GM12891 (cell line): ENCODE data around the gene CDH4.
"Not testable (repeated sequence)": the region's sequence is repeated elsewhere in the genome, so short reads cannot be mapped to it uniquely, and the experiment has no call there.

Source experiments
- DNase-seq: peaks from one replicate; pipeline ENCODE4 v3.0.0; 2011; ENCODE audit warnings: low spot score; ENCODE audit not compliant: insufficient read length
- FAIRE-seq: peaks from 2 replicates; lab custom pipeline; 2011; peaks lifted over from hg19 to GRCh38; lab: Jason Lieb, UNC
- PAX5 ChIP-seq: IDR thresholded peaks from 2 replicates; pipeline ENCODE4 v1.6.1; 2011; ENCODE audit warnings: low read length, moderate library complexity, mild to moderate bottlenecking; ENCODE audit not compliant: insufficient read depth, severe bottlenecking
- POLR2A ChIP-seq: IDR thresholded peaks from 2 replicates; pipeline ENCODE4 v1.6.1; 2011; ENCODE audit warnings: low read depth, low read length, control low read depth
- POLR2AphosphoS5 ChIP-seq: IDR thresholded peaks from 2 replicates; pipeline ENCODE4 v1.6.1; 2011; ENCODE audit warnings: low read depth, low read length, control low read depth
- POU2F2 ChIP-seq: IDR thresholded peaks from 2 replicates; pipeline ENCODE4 v1.6.1; 2011; ENCODE audit warnings: low read depth, mild to moderate bottlenecking, control low read depth, low read length, moderate library complexity
- SPI1 ChIP-seq: IDR thresholded peaks from 2 replicates; pipeline ENCODE4 v1.6.1; 2011; ENCODE audit warnings: low read depth, low read length, control low read depth
- TAF1 ChIP-seq: IDR thresholded peaks from 2 replicates; pipeline ENCODE4 v1.6.1; 2011; ENCODE audit warnings: low read depth, low read length, control low read depth

The CDH4 gene

DNA sequence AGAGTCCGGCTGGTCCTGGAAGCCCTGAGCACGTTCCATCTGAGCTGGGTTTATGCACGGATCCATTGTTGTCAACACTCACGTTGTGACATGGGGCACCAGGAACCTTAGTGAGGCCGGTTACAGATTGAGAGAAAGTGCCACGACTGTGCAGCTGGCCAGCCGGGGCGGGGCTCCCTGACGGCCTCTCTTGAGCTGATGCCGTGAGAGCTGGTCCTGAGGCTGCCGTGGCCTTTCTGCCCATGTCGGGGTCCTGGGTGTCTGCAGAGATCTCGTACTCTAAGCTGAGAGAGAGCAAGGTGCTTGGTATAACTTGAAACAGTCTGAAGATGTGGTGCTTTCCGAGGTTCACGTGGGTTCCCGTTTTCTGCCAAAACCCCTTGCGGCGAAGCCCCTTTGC, 10.0 kb downstream of the CDH4 start:
- FAIRE-seq: no peak
- no peak for TF ChIP-seq POU2F2
- TF ChIP-seq TAF1: no peak
- no peak for TF ChIP-seq POLR2AphosphoS5
- TF ChIP-seq POLR2A: no peak
- no peak for TF ChIP-seq PAX5
- no peak for TF ChIP-seq SPI1

DNA sequence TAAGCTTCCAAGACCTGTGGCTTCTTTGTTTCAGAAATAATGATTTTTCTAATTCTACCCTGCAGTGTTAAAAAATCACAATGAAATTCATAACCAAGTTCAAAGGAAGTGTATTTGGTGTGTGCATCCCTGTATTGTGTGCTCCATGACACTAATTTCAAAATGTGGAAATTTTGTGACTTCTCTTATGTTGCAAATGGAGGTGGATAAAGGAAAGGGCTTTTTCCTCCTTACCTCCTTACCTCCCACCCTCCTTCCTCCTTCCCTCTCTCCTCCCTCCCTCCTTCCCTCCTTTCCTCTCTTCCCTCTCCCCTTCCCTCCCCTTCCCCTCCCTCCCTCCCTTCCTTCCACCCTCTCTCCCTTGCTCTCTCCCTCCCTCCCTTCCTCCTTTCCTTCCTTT, 10.5 kb downstream of the CDH4 start:
- FAIRE-seq: no peak
- TF ChIP-seq TAF1 (no peak), SPI1 (no peak), PAX5 (no peak), POLR2AphosphoS5 (no peak), POLR2A (no peak)

More for the DNA sequence above, 10.0 kb downstream of the CDH4 start:
- no peak for DNase-seq

DNA sequence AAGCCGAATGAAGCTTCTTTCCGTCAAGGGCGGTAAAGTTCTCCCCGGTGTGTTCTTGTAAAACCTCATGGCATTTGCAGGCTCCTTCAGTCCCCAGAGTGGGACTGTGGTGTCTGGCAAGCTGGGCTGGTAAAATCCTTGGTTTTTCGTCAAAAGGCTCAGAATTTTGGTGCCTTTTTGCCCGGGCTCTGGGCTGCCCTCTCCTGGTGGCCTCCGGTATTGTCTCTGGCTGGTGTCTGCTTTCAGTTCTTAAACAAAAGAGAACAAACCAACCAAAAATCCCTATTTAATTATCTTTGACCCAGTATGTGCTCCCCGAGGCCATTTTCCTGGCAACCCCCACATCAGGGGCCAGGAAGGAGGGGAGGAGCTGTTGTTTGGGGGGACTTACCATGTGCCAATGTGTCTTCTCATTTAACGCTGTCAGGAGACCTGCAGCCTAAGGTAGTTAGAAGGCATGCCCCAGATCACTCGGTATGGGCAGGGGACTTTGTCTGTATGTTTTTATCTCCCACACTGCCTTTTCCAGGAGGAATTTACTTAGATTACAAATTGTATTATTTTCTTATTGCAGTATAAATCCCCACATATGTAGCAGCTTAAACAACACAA, 11.1 kb downstream of the CDH4 start:
- TF ChIP-seq SPI1 (no peak), POLR2A (no peak), TAF1 (no peak), PAX5 (no peak), POU2F2 (no peak), POLR2AphosphoS5 (no peak)
- no peak for FAIRE-seq
- no peak for DNase-seq

More for the DNA sequence above, 10.5 kb downstream of the CDH4 start:
- no peak for DNase-seq

DNA sequence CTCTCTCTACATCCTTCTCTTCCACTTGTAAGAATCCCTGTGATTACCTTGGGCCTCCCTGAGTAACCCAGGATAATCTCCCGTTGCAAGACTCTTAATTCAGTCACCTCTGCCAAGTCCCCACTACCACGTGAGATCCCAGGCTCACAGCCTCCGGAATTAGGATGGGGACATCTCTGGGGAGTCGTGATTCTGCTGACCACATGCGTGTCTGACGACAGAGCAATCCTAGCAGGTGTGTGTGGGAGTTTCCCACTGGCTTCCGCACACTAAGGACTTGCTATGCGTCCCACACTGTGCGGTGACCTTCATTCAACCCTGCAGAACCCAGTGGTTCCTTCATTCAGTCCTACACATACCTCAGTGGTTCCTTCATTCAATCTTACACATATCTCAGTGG, 11.9 kb downstream of the CDH4 start:
- no peak for FAIRE-seq
- TF ChIP-seq POLR2A (no peak), POLR2AphosphoS5 (no peak), PAX5 (no peak), TAF1 (no peak), POU2F2 (no peak), SPI1 (no peak)

DNA sequence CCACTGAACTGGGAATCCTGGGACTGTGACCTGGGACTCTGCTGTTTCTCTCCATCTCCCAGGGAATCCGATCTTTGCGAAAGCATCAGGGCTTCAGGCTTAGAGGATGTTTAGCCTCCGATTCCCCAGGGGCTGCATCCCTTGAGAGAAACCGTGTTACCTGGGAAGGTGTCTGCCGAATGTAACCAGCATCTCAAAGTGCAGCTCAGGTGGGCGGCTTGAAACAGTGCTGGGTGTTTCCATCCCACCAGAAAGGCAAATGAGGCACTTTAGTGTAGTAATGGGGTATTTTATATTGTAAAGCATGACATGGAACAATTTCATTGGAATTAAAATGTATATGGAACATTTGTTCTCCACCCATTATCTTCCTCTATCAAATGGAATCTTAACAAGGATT, 15.2 kb downstream of the CDH4 start:
- DNase-seq (no peak), FAIRE-seq (no peak)
- TF ChIP-seq PAX5: no peak

More for the DNA sequence above, 11.9 kb downstream of the CDH4 start:
- no peak for DNase-seq

DNA sequence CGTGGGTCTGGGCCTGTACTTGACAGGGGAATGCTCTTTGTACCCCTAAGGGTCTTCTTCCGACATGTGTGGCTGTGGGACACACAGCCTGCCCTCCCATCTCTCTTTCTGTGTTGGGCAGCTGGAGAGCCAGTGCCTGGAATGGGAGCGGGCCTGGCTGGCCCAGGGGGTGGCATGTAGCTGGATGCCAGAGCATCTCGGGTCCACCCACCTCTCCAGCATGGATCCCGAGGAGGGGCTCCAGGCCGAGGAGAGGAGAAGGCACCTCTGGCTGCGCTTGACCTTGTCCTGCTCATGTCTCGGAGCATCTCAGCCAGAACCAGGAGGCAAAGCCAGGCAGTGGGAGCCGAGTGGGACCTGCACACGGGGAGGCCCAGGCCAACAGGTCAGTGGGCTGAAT, 16.0 kb downstream of the CDH4 start:
- FAIRE-seq (no peak), DNase-seq (no peak)
- TF ChIP-seq POU2F2 (no peak), POLR2A (no peak)

DNA sequence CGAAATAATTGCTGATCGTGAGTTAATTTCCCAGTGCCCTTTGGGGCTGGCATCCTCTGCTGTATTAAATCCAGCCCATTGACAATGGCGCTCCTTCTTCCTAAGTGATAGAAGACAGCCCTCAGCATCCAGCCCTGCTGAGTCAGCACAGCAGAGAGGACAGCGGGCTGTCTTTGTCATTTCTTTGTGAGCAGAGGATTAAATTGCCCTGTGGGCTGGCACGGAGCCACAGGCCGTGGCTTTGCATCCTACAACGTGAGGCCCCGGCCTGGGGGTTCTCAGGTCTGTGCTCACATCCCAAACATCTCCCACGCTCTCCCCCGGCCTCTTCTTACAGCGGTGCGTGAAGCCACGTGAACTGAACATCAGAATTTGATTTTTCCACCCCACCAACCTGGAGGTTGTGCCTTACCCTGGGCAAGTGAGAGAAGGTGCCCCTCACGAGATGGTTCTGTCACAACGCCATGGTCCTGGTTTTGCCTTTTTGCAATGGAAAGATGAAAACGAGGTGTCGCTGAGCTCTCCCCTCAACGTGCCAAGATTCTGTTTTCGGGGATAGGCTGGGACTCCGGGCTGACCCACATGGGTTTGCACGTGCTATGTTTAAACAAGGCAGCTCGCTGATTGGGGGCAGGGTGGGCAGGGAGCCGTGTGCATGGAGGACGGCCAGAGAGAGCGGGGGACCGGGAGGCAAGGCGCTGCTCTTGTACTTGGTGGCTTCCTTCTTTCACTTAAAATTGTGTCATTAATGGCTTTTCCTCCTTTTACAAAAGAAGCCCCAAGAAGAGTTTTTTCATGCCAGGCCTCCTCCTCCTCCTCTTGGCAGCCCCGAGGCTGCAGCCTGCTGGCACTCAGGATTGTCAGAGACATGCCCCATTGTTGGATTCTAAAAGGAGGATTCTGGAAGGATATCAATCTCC, 19.5 kb downstream of the CDH4 start:
- FAIRE-seq: no peak
- no peak for TF ChIP-seq PAX5
- TF ChIP-seq POLR2A: no peak
- TF ChIP-seq POU2F2: no peak
- no peak for TF ChIP-seq TAF1
- no peak for TF ChIP-seq SPI1
- no peak for TF ChIP-seq POLR2AphosphoS5
- no peak for DNase-seq

DNA sequence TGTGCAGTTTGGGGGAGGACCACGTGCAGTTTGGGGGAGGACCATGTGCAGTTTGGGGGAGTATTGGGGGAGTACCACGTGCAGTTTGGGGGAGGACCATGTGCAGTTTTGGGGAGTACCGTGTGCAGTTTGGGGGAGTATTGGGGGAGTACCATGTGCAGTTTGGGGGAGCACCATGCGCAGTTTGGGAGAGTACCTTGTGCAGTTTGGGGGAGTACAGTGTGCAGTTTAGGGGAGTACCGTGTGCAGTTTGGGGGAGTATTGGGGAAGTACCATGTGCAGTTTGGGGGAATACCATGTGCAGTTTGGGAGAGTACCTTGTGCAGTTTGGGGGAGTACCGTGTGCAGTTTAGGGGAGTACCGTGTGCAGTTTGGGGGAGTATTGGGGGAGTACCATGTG, 21.0 kb downstream of the CDH4 start:
- not testable (repeated sequence) for DNase-seq, FAIRE-seq

DNA sequence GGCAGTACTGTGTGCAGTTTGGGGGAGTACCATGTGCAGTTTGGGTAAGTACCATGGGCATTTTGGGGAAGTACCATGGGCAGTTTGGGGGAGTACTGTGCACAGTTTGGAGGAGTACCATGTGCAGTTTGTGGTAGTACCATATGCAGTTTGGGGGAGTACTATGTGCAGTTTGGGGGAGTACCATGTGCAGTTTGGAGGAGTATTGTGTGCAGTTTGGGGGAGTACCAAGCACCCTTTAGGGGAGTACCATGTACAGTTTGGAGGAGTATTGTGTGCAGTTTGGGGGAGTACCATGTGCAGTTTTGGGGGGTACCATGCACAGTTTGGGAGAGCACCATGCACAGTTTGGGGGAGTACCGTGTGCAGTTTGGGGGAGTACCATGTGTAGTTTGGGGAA, 21.6 kb downstream of the CDH4 start:
- not testable (repeated sequence) for DNase-seq, FAIRE-seq

DNA sequence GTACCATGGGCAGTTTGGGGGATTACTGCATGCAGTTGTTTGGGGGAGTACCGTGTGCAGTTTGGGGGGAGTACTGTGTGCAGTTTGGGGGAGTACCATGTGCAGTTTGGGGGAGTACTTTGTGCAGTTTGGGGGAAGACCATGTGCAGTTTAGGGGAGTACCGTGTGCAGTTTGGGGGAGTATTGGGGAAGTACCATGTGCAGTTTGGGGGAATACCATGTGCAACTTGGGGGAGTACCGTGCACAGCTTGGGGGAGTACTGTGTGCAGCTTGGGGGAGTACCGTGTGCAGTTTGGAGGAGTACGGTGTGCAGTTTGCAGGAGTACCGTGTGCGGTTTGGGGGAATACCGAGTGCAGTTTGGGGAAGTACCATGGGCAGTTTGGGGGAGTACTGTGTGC, 22.3 kb downstream of the CDH4 start:
- TF ChIP-seq POLR2AphosphoS5: no peak
- TF ChIP-seq SPI1: no peak
- no peak for TF ChIP-seq TAF1
- TF ChIP-seq POLR2A: no peak
- no peak for TF ChIP-seq POU2F2
- TF ChIP-seq PAX5: no peak
- no peak for FAIRE-seq
- no peak for DNase-seq

DNA sequence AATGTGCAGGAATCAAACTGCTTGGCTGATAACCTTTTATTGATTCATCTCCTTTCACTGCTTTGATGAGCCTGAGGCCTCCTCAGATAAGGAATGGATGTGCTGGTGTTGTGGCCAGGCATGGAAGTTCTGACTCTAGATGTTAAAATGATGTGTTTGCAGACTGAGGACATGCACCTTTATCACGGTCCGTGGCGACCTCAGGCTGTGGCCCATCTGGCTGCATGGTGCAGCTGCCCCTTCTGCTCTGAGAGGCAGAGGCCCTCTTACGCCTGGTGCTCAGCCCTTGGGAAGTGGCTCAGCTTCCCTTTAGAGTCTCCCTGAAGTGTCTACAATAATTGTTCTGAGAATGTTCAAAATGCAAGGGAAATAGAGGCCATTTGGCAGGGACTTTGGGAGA, 26.2 kb downstream of the CDH4 start:
- DNase-seq (no peak), FAIRE-seq (no peak)
- TF ChIP-seq POU2F2: no peak
- no peak for TF ChIP-seq POLR2A
- no peak for TF ChIP-seq TAF1
- TF ChIP-seq POLR2AphosphoS5: no peak
- TF ChIP-seq SPI1: no peak
- TF ChIP-seq PAX5: no peak
